Upper lobe of right lung (tissue), 1 donor: ENCODE data around the gene GRWD1. TPM values are rescaled to one million over a fixed set of nuclear protein-coding genes. Genes with fewer than 3 reads are reported as not detected.

Experiments
- ATAC-seq: fragments of 200-7000 bp; cut with Tn5 transposase; one replicate; pipeline ENCODE4 v1.9.1; 2020; ENCODE audit warnings: mild to moderate bottlenecking, moderate library complexity
- DNase-seq: peaks from one replicate; pipeline ENCODE4 v3.0.0-alpha.2; 2020
- H3K27ac ChIP-seq: fragments of 200-600 bp; one replicate; pipeline ENCODE4 v1.8.0; 2022
- H3K27me3 ChIP-seq: fragments of 200-600 bp; one replicate; pipeline ENCODE4 v1.8.0; 2022; ENCODE audit warnings: mild to moderate bottlenecking
- H3K36me3 ChIP-seq: fragments of 200-600 bp; one replicate; pipeline ENCODE4 v1.8.0; 2022
- H3K4me1 ChIP-seq: fragments of 200-600 bp; one replicate; pipeline ENCODE4 v1.8.0; 2022
- H3K4me3 ChIP-seq: fragments of 200-600 bp; one replicate; pipeline ENCODE4 v1.8.0; 2022; ENCODE audit warnings: mild to moderate bottlenecking
- H3K9me3 ChIP-seq: fragments of 200-600 bp; one replicate; pipeline ENCODE4 v1.8.0; 2022
- CTCF ChIP-seq: fragments of 200-600 bp; IDR thresholded peaks from one replicate; pipeline ENCODE4 v1.8.0; 2022; ENCODE audit warnings: antibody characterized with exemption
- intact Hi-C: fragments of 100-400 bp; cut with DNase I; formaldehyde crosslinking; loops from one replicate; pipeline ENCODE4 v1.11.0; 2022
- total RNA-seq: library from RNA; stranded (reverse); fragmentation: NEBNext Ultra II Directional; extraction: Animal tissue kit (Norgen Biotek cat#: 25700); gene quantifications from one replicate; pipeline ENCODE4 v1.2.1, GENCODE V29; 2021
- donor health status: DM: no; HTN: yes; CAD: no; lungs with severe emphysema.

The GRWD1 gene
- total RNA-seq, 1 donor from 2014 or later: 27.1 TPM

- Histone ChIP-seq H3K4me1 (peaks cover 4% of the 10 kb centered on the region), H3K9me3 (no peaks in the 10 kb centered on the region), H3K27ac (no peak overlapping the region), H3K36me3 (no peaks in the 10 kb centered on the region), H3K27me3 (peaks cover 9% of the 10 kb centered on the region), H3K4me3 (no peak overlapping the region)
- TF ChIP-seq CTCF: peak; percentile 44
- intact Hi-C loops: no loop called here
- DNase-seq (no peak), ATAC-seq (no peak)
These were observed 60.5 kb downstream of the GRWD1 start for GRCh38 chr19:48506138-48506733.

Other genes starting within 250 kb of the GRWD1 start
- gene CARD8, start 190.1 kb upstream of the GRWD1 start, total RNA-seq: 88.2 TPM
- gene ZNF114, start 175.9 kb upstream of the GRWD1 start, total RNA-seq: 1.8 TPM
- gene EMP3, start 120.4 kb upstream of the GRWD1 start, total RNA-seq: 87.8 TPM
- gene TMEM143, start 82.0 kb upstream of the GRWD1 start, total RNA-seq: 10.7 TPM
- not detected for gene SYNGR4, start 81.6 kb upstream of the GRWD1 start, total RNA-seq
- gene KDELR1, start 54.4 kb upstream of the GRWD1 start, total RNA-seq: 138 TPM
- 0.61 TPM for gene GRIN2D, start 52.3 kb upstream of the GRWD1 start, total RNA-seq
- 1.1 TPM for gene KCNJ14, start 9.6 kb downstream of the GRWD1 start, total RNA-seq
- gene CYTH2, start 23.4 kb downstream of the GRWD1 start, total RNA-seq: 60.7 TPM
- 7.1 TPM for gene LMTK3, start 65.9 kb downstream of the GRWD1 start, total RNA-seq
- gene SULT2B1, start 106.2 kb downstream of the GRWD1 start, total RNA-seq: 20.4 TPM
- gene SPACA4, start 160.8 kb downstream of the GRWD1 start, total RNA-seq: 0.98 TPM
- gene FAM83E, start 169.1 kb downstream of the GRWD1 start, total RNA-seq: 31.1 TPM
- 1,025 TPM for gene RPL18, start 173.2 kb downstream of the GRWD1 start, total RNA-seq
- gene SPHK2, start 173.5 kb downstream of the GRWD1 start, total RNA-seq: 23.3 TPM
- 17.7 TPM for gene DBP, start 191.4 kb downstream of the GRWD1 start, total RNA-seq
- gene CA11, start 200.2 kb downstream of the GRWD1 start, total RNA-seq: 9.5 TPM
- gene NTN5, start 227.0 kb downstream of the GRWD1 start, total RNA-seq: 1.2 TPM
- 0.81 TPM for gene FUT2, start 250.0 kb downstream of the GRWD1 start, total RNA-seq